Measurements from ENCODE around the gene ACTL6B. TPM values are rescaled to one million over a fixed set of nuclear protein-coding genes. Genes with fewer than 3 reads are reported as not detected.

Gene ACTL6B
- total and polyA plus RNA-seq, 9 of the 15 experiments (the other 6 are each of a cell fraction or from before 2014, with no cell fraction given) = not detected

- TF ChIP-seq ESRRB (CRISPR knock-in tag; IDR thresholded peaks at IDR 0.05; ENCODE audit: borderline replicate concordance) = no peak
- TF ChIP-seq, protein P1, sequence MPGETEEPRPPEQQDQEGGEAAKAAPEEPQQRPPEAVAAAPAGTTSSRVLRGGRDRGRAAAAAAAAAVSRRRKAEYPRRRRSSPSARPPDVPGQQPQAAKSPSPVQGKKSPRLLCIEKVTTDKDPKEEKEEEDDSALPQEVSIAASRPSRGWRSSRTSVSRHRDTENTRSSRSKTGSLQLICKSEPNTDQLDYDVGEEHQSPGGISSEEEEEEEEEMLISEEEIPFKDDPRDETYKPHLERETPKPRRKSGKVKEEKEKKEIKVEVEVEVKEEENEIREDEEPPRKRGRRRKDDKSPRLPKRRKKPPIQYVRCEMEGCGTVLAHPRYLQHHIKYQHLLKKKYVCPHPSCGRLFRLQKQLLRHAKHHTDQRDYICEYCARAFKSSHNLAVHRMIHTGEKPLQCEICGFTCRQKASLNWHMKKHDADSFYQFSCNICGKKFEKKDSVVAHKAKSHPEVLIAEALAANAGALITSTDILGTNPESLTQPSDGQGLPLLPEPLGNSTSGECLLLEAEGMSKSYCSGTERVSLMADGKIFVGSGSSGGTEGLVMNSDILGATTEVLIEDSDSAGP (CRISPR knock-in tag; IDR thresholded peaks at IDR 0.05) = no peak
- TF ChIP-seq ZBED1 (IDR thresholded peaks at IDR 0.05) = no peak
- no peak for TF ChIP-seq DACH1 (IDR thresholded peaks at IDR 0.05; ENCODE audit: partially characterized antibody)
- TF ChIP-seq DLX4 (CRISPR knock-in tag; IDR thresholded peaks at IDR 0.05) = no peak
- peak; percentile 39 for TF ChIP-seq PRPF4 (IDR thresholded peaks at IDR 0.05; ENCODE audit: insufficient read depth, low read depth, low read length, poor library complexity, severe bottlenecking)
- TF ChIP-seq ZNF140 (CRISPR knock-in tag; IDR thresholded peaks at IDR 0.05) = no peak
- TF ChIP-seq MEF2D (tag; conservative IDR thresholded peaks at IDR 0.05; ENCODE audit: low read depth) = no peak
- TF ChIP-seq TEAD1 (CRISPR knock-in tag; IDR thresholded peaks at IDR 0.05) = no peak
- no peak for TF ChIP-seq ZNF609 (CRISPR knock-in tag; IDR thresholded peaks at IDR 0.05; ENCODE audit: borderline replicate concordance)
- TF ChIP-seq, protein P2, sequence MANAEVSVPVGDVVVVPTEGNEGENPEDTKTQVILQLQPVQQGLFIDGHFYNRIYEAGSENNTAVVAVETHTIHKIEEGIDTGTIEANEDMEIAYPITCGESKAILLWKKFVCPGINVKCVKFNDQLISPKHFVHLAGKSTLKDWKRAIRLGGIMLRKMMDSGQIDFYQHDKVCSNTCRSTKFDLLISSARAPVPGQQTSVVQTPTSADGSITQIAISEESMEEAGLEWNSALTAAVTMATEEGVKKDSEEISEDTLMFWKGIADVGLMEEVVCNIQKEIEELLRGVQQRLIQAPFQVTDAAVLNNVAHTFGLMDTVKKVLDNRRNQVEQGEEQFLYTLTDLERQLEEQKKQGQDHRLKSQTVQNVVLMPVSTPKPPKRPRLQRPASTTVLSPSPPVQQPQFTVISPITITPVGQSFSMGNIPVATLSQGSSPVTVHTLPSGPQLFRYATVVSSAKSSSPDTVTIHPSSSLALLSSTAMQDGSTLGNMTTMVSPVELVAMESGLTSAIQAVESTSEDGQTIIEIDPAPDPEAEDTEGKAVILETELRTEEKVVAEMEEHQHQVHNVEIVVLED (CRISPR knock-in tag; IDR thresholded peaks at IDR 0.05) = no peak
- no peak for TF ChIP-seq PHB2 (IDR thresholded peaks at IDR 0.05; ENCODE audit: low read depth)
- TF ChIP-seq ZBTB5 (IDR thresholded peaks at IDR 0.05) = no peak
- TF ChIP-seq, protein P3, sequence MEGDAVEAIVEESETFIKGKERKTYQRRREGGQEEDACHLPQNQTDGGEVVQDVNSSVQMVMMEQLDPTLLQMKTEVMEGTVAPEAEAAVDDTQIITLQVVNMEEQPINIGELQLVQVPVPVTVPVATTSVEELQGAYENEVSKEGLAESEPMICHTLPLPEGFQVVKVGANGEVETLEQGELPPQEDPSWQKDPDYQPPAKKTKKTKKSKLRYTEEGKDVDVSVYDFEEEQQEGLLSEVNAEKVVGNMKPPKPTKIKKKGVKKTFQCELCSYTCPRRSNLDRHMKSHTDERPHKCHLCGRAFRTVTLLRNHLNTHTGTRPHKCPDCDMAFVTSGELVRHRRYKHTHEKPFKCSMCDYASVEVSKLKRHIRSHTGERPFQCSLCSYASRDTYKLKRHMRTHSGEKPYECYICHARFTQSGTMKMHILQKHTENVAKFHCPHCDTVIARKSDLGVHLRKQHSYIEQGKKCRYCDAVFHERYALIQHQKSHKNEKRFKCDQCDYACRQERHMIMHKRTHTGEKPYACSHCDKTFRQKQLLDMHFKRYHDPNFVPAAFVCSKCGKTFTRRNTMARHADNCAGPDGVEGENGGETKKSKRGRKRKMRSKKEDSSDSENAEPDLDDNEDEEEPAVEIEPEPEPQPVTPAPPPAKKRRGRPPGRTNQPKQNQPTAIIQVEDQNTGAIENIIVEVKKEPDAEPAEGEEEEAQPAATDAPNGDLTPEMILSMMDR (IDR thresholded peaks at IDR 0.05 in 2 of 3, conservative IDR thresholded peaks at IDR 0.05 in 1 of 3; ENCODE audit: insufficient read depth in 2 of 3, low read depth in 1 of 3, low read length in 3 of 3) = peak in 2 of 3 experiments; percentile 14 to 21; a peak in 1 of 6 replicates
Measured at GRCh38 chr7:100632951-100633717, 23.1 kb downstream of the ACTL6B start (continued).

Measured in K562 (cell line).